ENCODE measurements around the gene IGSF3. TPM values are rescaled to one million over a fixed set of nuclear protein-coding genes. Genes with fewer than 3 reads are reported as not detected.

Gene IGSF3
- total and polyA plus RNA-seq, 2 donors from 2014 or later, result 12.0 to 38.8 TPM

GRCh38 chr1:116556289-116557006 lies 111.1 kb downstream of the IGSF3 start:
- H3K27me3 ChIP-seq (ENCODE audit: control insufficient read depth, insufficient read depth, low read length), result no peaks in the 10 kb centered on the region
- FAIRE-seq, result no peak
- H3K9me3 ChIP-seq (ENCODE audit: control insufficient read depth in 2 of 3, insufficient read depth in 1 of 3, low read length in 3 of 3), result no peaks in the 10 kb centered on the region
- no peak for DNase-seq
- no peak overlapping the region for H3K27ac ChIP-seq (ENCODE audit: low read depth in 2 of 2, low read length in 2 of 2)
- intact Hi-C loops (cut with DNase I), result no loop called here
- H3K4me3 ChIP-seq (ENCODE audit: low read length in 3 of 3), result no peak overlapping the region
- H3K4me1 ChIP-seq (ENCODE audit: control insufficient read depth in 2 of 3, insufficient read depth in 2 of 3, low read depth in 1 of 3, low read length in 3 of 3), result peaks cover 0 to 2% (median 0%) of the 10 kb centered on the region in 3 donors
- H3K36me3 ChIP-seq (ENCODE audit: control insufficient read depth in 2 of 3, insufficient read depth in 3 of 3, low read length in 3 of 3), result no peaks in the 10 kb centered on the region
- TF ChIP-seq CTCF (IDR thresholded peaks at IDR 0.05; ENCODE audit: borderline replicate concordance, extremely low read depth, insufficient read depth), result no peak
- no peak overlapping the region for H3K9ac ChIP-seq (ENCODE audit: low read length in 3 of 3)

GRCh38 chr1:116554924-116555323 lies 112.6 kb downstream of the IGSF3 start:
- TF ChIP-seq CTCF (IDR thresholded peaks at IDR 0.05; ENCODE audit: borderline replicate concordance, extremely low read depth, insufficient read depth), result no peak
- Histone ChIP-seq H3K27me3 (ENCODE audit: control insufficient read depth, insufficient read depth, low read length) (no peaks in the 10 kb centered on the region), H3K9ac (ENCODE audit: low read length in 3 of 3) (no peak overlapping the region), H3K9me3 (ENCODE audit: control insufficient read depth in 2 of 3, insufficient read depth in 1 of 3, low read length in 3 of 3) (no peaks in the 10 kb centered on the region), H3K4me3 (ENCODE audit: low read length in 3 of 3) (no peak overlapping the region), H3K4me1 (ENCODE audit: control insufficient read depth in 2 of 3, insufficient read depth in 2 of 3, low read depth in 1 of 3, low read length in 3 of 3) (peaks cover 0 to 2% (median 0%) of the 10 kb centered on the region in 3 donors), H3K36me3 (ENCODE audit: control insufficient read depth in 2 of 3, insufficient read depth in 3 of 3, low read length in 3 of 3) (no peaks in the 10 kb centered on the region), H3K27ac (ENCODE audit: low read depth in 2 of 2, low read length in 2 of 2) (no peak overlapping the region)
- FAIRE-seq (no peak), DNase-seq (no peak)
- intact Hi-C loops (cut with DNase I), result no loop called here

- H3K36me3 ChIP-seq (ENCODE audit: control insufficient read depth in 2 of 3, insufficient read depth in 3 of 3, low read length in 3 of 3), result no peaks in the 10 kb centered on the region
- no peaks in the 10 kb centered on the region for H3K27me3 ChIP-seq (ENCODE audit: control insufficient read depth, insufficient read depth, low read length)
- H3K4me3 ChIP-seq (ENCODE audit: low read length in 3 of 3), result no peak overlapping the region
- H3K9me3 ChIP-seq (ENCODE audit: control insufficient read depth in 2 of 3, insufficient read depth in 1 of 3, low read length in 3 of 3), result no peaks in the 10 kb centered on the region
- no peak for TF ChIP-seq CTCF (IDR thresholded peaks at IDR 0.05; ENCODE audit: borderline replicate concordance, extremely low read depth, insufficient read depth)
- no peak overlapping the region for H3K9ac ChIP-seq (ENCODE audit: low read length in 3 of 3)
- intact Hi-C loops (cut with DNase I), result no loop called here
- H3K4me1 ChIP-seq (ENCODE audit: control insufficient read depth in 2 of 3, insufficient read depth in 2 of 3, low read depth in 1 of 3, low read length in 3 of 3), result peaks cover 0 to 2% (median 0%) of the 10 kb centered on the region in 3 donors
- no peak overlapping the region for H3K27ac ChIP-seq (ENCODE audit: low read depth in 2 of 2, low read length in 2 of 2)
- FAIRE-seq, result no peak
- DNase-seq, result no peak
Observed at GRCh38 chr1:116553386-116554115, 114.0 kb downstream of the IGSF3 start.

Data from kidney (tissue), 14 donors.